NB4 (cell line): ENCODE measurements around the gene CNGB1.
"Not testable (repeated sequence)": the region's sequence is repeated elsewhere in the genome, so short reads cannot be mapped to it uniquely, and the experiment has no call there.

Source experiments
- DNase-seq: peaks from one replicate; pipeline ENCODE4 v3.0.0; 2010; ENCODE audit warnings: low read depth
- H3K4me3 ChIP-seq: one replicate; pipeline ENCODE4 v1.5.1; 2011; ENCODE audit warnings: mild to moderate bottlenecking, low read depth, low read length, moderate library complexity
- CTCF ChIP-seq: IDR thresholded peaks from one replicate; pipeline ENCODE4 v1.5.1; 2012; ENCODE audit warnings: low read depth, low read length
- MYC ChIP-seq: IDR thresholded peaks from 2 replicates; pipeline ENCODE4 v1.6.1; 2011; ENCODE audit warnings: low read depth, low read length
- POLR2A ChIP-seq: IDR thresholded peaks from 2 replicates; pipeline ENCODE4 v1.6.1; 2011; ENCODE audit warnings: mild to moderate bottlenecking; ENCODE audit not compliant: insufficient read length; ENCODE audit errors: extremely low read depth
- TF ChIP-seq, protein P1 (sequence below): IDR thresholded peaks from 2 replicates; pipeline ENCODE4 v1.6.1; 2011; ENCODE audit warnings: low read depth, low read length

CNGB1 gene

GRCh38 chr16:57882792-57883191 is 88.1 kb downstream of the CNGB1 start:
- no peak overlapping the region for H3K4me3 ChIP-seq
- DNase-seq: no peak
- no peak for TF ChIP-seq MYC
- TF ChIP-seq, protein P1, sequence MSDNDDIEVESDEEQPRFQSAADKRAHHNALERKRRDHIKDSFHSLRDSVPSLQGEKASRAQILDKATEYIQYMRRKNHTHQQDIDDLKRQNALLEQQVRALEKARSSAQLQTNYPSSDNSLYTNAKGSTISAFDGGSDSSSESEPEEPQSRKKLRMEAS: no peak
- TF ChIP-seq POLR2A: no peak
- no peak for TF ChIP-seq CTCF

GRCh38 chr16:57882206-57882605 is 88.7 kb downstream of the CNGB1 start:
- H3K4me3 ChIP-seq: no peak overlapping the region
- TF ChIP-seq POLR2A (no peak), CTCF (no peak)

DNA sequence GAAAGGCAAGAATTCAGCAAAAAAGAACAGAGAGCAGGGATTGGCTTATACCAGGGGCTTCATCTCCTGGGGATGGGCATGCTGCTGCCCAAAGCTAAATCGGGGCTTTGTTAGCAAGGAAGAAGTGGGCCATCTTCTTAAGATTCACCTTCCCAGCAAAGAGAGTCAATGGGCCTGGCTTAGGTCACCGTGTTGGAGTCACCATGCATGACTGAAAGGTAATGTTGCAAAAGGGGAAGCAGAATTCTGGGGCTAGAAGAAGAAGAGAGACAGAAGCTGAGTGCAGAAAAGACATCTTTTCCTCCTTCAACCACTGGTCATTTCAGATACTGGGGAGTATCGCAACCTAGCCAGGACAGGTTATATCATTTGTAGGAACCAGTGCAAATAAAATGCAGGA is 92.3 kb downstream of the CNGB1 start:
- no peak overlapping the region for H3K4me3 ChIP-seq
- no peak for DNase-seq
- TF ChIP-seq POLR2A (no peak), CTCF (no peak), MYC (no peak)
- TF ChIP-seq, protein P1: no peak

More at GRCh38 chr16:57882206-57882605, 88.7 kb downstream of the CNGB1 start:
- DNase-seq: no peak

DNA sequence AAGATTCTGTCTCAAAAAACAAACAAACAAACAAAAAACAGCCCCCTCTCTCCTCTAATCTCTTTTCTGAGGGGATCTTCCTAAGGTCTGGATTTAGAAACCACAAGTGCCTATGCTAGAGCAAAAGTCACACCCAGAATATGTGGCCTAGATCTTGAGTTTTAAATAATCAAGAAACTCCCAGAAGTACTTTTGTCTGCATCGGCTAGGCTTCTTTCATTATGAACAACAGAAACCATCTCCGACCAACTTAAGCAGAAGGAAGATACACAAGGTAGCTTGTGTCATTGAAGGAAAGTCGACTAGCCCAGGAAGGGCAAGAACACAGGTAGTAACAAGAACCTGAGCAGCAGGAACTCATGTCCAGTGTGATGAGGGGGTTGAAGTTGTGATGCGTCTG is 94.7 kb downstream of the CNGB1 start:
- H3K4me3 ChIP-seq: no peak overlapping the region
- TF ChIP-seq POLR2A (no peak), CTCF (no peak)
- TF ChIP-seq, protein P1: no peak
- DNase-seq: no peak

GRCh38 chr16:57875347-57875746 is 95.6 kb downstream of the CNGB1 start:
- no peak for DNase-seq
- TF ChIP-seq, protein P1: no peak
- TF ChIP-seq CTCF (no peak), MYC (no peak), POLR2A (no peak)
- no peak overlapping the region for H3K4me3 ChIP-seq

- H3K4me3 ChIP-seq: no peak overlapping the region
- TF ChIP-seq MYC (no peak), CTCF (no peak), POLR2A (no peak)
- TF ChIP-seq, protein P1: no peak
- DNase-seq: no peak
These were observed 97.7 kb downstream of the CNGB1 start for GRCh38 chr16:57873218-57873617.

- H3K4me3 ChIP-seq, DNase-seq: not testable (repeated sequence)
These were observed 98.2 kb downstream of the CNGB1 start for GRCh38 chr16:57872764-57873163.
